ENCODE results near the gene EXOC3L1.

- TF ChIP-seq PATZ1 (CRISPR knock-in tag; IDR thresholded peaks at IDR 0.05; ENCODE audit: borderline replicate concordance) (no peak), TOX (CRISPR knock-in tag; IDR thresholded peaks at IDR 0.05; ENCODE audit: borderline replicate concordance) (no peak), OSR1 (CRISPR knock-in tag; IDR thresholded peaks at IDR 0.05) (no peak), GLIS3 (CRISPR knock-in tag; IDR thresholded peaks at IDR 0.05) (no peak), CREB5 (CRISPR knock-in tag; IDR thresholded peaks at IDR 0.05; ENCODE audit: low read depth) (no peak), RARB (CRISPR knock-in tag; IDR thresholded peaks at IDR 0.05) (no peak), ZFP30 (CRISPR knock-in tag; IDR thresholded peaks at IDR 0.05) (no peak), ZFP3 (CRISPR knock-in tag; IDR thresholded peaks at IDR 0.05) (no peak), ZNF8 (CRISPR knock-in tag; IDR thresholded peaks at IDR 0.05) (no peak), TCF4 (CRISPR knock-in tag; IDR thresholded peaks at IDR 0.05; ENCODE audit: borderline replicate concordance) (no peak), CSDC2 (CRISPR knock-in tag; IDR thresholded peaks at IDR 0.05) (no peak), ZNF70 (CRISPR knock-in tag; IDR thresholded peaks at IDR 0.05) (no peak), ZC3H10 (CRISPR knock-in tag; IDR thresholded peaks at IDR 0.05) (no peak), ZNF565 (CRISPR knock-in tag; conservative IDR thresholded peaks at IDR 0.05; ENCODE audit: low read depth) (no peak)
Measured at GRCh38 chr16:67162506-67163163, 27.3 kb downstream of the EXOC3L1 start.

All from SK-N-SH treated with all-trans-retinoic acid at 6 μM for 48 hours (cell line).